HG02610 (cell line): Measurements from ENCODE around the gene PABPN1L.

ENCODE experiments used
- ATAC-seq: cut with Tn5 transposase; IDR thresholded peaks from one replicate; pipeline ENCODE4 v1.9.1; 2021; ENCODE audit warnings: mild to moderate bottlenecking, moderate library complexity; ENCODE audit not compliant: unreplicated experiment

PABPN1L gene

GRCh38 chr16:88815227-88815626 is 51.2 kb downstream of the PABPN1L start:
- ATAC-seq: no peak

GRCh38 chr16:88814144-88814502 is 52.3 kb downstream of the PABPN1L start:
- ATAC-seq: no peak
